GM19463 (cell line): ENCODE measurements around the gene ATP6V1G1.
A peak's percentile ranks its signal among the peaks of the same experiment; 100 is the strongest.
"Not testable (repeated sequence)": the region's sequence is repeated elsewhere in the genome, so short reads cannot be mapped to it uniquely, and the experiment has no call there.

ENCODE experiments used
- ATAC-seq: cut with Tn5 transposase; IDR thresholded peaks from one replicate; pipeline ENCODE4 v1.9.1; 2021; ENCODE audit warnings: mild to moderate bottlenecking, moderate library complexity; ENCODE audit not compliant: unreplicated experiment

ATP6V1G1 gene

DNA sequence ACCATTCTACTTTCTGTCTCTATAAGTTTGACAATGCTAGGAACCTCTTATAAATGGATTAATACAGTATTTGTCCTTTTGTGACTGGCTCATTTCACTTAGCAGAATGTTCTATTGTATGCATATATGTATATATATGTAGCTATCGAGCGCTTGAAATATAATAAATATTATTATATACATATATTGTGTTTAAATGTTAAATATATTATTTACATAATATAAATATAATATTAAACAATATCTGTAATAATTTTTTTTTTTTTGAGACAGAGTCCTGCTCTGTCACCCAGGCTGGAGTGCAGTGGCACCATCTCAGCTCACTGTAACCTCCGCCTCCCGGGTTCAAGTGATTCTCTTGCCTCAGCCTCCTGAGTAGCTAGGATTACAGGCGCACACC, 9.4 kb upstream of the ATP6V1G1 start:
- ATAC-seq = not testable (repeated sequence)

DNA sequence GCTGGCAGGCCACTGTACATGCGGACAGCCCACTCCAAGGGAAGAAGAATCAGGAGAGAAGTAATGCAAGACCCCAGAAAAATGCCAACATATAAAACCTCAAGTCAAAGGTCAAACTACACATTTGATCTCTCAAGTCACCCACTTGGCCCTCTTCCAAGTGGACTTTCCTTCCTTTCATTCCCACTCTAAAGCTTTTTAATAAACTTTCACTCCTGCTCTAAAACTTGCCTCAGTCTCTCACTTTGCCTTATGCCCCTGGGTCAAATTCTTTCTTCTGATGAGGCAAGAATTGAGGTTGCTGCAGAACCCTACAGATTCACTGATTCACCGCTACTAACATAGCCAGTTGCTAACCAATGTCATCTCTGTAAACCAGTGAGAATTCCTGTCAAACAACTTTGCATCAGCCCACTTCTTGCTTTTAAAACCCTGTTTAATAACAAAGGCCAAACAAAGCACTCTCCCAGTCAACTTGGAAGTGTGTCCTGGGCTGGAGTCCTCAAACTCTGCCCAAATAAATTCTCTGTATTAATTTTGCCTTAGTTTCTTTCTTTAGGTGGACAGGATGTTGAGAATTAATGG, 6.9 kb upstream of the ATP6V1G1 start:
- no peak for ATAC-seq

DNA sequence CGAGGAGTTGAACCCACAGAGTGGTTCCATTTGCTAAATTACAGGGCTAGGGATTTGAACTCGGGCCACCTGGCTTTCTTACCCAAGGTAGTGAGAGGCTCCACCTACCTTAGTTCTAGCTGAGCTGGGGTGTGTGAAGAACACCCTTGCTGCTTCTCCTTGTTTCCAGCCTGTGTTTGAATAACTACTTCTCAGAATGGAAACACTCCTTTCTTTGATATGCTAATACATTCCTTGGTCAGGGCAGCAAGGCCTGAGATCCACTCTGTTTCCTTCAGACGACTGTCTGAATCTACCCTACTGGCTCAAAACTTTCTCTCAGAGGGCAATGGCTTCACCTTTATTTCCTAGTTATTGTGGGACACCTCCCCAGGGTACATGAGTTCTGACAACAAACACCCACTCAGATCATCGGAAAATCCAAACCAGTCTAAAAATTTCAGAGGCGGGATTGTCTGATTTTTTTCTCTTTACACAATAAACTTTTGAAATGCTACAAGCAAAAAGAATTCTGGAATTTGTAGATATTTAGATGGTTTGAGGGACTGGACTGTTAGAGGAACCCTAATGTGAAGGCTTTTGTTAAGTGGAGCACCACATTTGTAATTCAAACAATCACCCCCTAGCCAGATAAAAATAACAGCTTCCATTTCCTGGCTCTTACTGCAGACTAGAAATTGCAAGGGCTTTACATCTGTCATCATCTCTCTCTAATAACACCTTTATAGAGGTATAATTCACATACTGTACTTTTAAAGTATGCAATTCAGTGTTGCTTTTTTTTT, 4.0 kb upstream of the ATP6V1G1 start:
- no peak for ATAC-seq

DNA sequence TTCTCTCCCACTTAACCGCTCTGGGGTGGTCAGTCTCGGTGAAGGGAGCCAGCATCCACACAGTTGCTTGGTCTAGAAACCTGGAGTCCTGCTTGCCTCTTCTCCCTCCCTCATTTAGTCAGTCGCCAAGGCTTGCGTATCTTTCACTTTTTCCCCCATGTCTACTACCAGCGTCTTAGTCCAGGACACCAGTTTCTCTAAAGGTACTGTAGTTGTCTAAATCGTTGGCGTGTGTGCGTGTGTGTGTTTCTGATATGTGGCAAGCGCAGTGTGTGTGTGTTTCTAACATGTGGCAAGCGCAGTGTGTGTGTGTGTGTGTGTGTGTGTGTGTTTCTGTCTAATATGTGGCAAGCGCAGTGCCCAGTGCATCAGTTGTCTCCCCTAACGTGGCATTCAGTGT, 641 bp downstream of the ATP6V1G1 start:
- ATAC-seq = no peak

DNA sequence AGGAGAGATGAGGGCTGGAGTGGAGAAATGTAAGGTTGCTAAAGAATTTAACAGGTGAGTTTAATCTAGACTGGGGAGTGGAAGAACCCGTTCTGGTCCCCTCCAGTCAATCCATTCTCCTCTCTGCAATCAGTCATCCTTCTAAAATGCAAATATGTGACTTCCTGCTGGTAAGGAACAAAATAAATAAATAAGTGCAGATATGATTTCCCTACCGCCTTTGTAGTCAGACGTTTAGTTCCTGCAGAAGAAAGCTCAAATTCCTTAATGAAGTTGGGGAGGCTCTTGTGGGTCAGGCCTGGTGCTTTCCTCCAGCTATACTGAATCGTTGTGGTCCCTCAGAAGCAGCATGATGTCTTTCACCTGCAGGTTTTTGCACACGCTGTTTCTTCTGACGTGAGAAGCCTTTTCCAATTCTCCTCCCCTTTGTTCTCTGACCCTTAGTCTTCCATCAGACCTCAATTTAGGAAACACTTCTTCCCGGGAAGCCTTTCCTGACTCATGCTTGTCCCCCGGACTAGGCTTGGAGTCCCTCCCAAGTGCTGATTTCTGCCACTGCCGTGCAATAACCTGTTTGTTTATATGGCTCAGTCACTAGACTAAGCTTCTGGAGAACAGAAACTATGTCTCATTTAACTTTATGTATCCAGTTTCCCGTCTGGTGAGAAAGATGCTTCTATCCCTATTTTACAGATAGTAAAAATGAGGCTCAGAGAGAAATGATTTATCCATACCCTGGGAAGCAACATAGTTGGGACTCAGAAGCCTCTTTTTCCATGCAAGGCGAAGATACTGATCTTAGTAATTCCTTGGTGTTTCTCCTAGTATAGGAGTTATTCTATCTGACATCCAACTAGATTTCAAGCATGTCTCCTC, 1.3 kb downstream of the ATP6V1G1 start:
- no peak for ATAC-seq

DNA sequence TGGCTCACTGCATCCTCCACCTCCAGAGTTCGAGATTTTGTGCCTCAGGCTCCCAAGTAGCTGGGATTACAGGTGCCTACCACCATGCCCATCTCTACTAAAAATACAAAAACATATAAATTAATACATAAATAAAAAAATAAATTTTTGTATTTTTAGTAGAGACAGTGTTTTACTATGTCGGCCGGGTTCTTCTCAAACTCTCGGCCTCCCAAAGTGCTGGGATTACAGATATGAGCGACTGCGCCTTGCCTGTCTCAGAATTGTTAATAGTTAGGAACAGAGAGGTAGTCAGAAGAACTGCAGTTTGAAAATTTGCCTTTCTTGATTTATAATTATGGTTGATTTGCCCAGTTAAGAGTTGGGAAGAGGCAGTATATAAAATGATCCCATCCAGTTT, 2.8 kb downstream of the ATP6V1G1 start:
- ATAC-seq = no peak

DNA sequence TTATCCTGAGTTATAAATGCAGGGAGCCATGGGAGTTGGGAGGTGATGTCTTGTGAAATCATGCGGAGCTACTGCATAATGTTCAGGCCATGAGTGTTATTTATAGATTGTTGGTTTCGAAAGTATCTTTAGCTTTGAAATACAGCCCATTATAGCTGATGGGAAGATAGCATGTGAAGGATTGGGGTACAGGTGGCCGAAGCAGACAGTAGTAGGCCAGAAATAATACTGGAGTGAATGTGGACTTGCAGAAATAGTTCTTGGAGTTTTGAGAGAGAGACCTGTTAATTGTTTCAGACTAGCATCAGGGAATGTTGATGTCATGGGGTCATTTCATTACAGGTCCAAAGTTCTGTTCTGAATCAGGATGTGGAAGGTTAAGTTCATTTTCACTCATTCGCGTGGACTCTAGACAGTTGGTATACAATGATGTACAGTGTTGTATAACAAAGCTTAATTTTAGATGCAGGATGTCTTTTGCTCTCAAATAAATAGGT, 3.8 kb downstream of the ATP6V1G1 start:
- ATAC-seq = no peak

DNA sequence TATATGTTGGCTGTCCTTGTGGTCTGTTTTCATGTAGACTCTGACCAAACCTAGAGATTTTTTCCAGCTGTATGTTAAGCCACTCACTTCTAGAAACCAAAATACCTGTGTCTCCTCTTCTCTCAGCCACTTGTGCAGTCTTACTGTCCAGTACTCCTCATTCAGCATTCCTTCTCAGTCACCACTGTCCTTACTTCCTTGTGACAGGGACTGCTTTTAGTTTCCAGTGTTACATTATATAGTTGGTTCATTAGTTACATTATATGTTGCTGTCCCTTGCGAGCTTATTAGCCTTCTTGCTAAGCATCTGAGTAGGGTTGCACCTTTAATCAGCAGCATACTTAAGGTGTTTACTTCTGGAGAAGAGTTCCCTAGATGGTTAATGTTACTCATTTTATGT, 4.3 kb downstream of the ATP6V1G1 start:
- no peak for ATAC-seq

DNA sequence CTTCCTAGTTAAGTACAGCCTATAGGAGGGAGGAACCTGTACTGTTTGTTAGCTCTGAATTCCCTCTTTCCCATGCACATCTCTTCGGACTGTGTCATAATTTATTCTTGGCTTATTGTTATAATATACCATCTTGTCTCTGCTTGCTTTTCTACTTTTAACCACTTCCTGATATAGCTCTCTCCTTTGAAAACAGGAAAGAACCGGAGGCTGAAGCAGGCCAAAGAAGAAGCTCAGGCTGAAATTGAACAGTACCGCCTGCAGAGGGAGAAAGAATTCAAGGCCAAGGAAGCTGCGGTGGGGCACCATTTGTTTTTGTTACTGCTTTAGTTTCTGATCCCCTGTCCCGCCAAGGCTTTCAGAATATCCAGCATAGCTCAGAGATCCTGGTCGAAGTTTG, 4.8 kb downstream of the ATP6V1G1 start:
- ATAC-seq = no peak

DNA sequence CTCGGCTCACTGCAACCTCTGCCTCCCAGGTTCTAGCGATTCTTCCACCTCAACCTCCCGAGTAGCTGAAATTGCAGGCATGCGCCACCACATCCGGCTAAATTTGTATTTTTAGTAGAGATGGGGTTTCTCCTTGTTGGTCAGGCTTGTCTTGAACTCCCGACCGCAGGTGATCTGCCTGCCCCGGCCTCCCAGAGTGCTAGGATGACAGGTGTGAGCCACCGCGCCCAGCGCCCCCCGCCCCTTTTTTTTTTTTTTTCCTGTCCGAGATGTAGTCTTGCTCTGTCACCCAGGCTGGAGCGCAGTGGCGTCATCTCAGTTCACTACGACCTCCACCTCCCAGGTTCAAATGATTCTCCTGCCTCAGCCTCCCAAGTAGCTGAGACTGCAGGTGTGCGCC, 6.6 kb downstream of the ATP6V1G1 start:
- no peak for ATAC-seq

DNA sequence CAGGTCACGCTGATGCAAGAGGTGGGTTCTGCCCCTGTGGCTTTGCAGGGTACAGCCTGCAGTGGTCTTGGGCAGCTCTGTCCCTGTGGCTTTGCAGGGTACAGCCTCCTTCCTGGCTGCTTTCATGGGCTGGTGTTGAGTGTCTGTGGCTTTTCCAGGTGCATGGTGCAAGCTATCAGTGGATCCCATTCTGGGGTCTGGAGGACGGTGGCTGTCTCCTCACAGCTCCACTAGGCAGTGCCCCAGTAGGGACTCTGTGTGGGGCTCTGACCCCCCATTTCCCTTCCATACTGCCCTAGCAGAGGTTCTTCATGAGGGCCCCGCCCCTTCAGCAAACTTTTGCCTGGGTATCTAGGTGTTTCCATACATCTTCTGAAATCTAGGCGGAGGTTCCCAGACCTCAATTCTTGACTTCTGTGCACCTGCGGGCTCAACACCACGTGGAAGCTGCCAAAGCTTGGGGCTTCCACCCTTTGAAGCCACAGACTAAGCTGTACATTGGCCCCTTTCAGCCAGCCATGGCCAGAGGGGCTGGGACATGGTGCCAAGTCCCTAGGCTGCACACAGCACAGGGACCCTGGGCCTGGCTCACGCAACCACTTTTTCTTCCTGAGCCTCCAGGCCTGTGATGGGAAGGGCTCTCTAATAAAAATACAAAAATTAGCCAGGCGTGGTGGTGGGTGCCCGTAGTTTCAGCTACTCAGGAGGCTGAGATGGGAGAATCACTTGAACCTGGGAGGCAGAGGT, 13.1 kb downstream of the ATP6V1G1 start:
- ATAC-seq = not testable (repeated sequence)

DNA sequence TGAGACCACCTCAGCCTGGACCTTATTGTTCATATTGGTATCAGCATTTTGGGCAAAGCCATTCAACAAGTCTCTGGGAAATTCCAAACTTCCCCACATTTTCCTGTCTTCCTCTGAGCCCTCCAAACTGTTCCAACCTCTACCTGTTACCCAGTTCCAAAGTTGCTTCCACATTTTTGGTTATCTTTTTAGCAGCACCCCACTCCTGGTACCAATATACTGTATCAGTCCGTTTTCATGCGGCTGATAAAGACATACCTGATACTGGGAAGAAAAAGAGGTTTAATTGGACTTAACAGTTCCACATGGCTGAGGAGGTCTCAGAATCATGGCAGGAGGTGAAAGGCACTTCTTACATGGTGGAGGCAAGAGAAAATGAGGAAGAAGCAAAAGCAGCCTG, 14.2 kb downstream of the ATP6V1G1 start:
- ATAC-seq = not testable (repeated sequence)

DNA sequence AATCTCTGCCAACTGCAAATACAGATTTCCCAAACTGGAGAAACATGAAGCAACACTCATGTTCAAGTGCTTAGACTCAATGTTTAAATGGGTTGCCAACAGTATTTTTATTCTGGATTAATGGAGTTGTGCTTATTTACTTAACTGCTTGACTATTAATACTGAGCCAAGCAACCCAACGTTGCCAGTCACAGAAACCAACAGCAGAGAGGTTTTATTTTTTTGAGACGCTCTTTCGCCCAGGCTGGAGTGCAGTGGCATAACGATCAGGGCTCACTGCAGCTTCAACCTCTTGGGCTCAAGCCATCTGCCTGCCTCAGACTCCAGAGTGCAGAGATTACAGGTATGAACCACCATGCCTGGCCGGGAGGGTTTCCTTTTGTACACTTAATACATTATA, 15.1 kb downstream of the ATP6V1G1 start:
- no peak for ATAC-seq

DNA sequence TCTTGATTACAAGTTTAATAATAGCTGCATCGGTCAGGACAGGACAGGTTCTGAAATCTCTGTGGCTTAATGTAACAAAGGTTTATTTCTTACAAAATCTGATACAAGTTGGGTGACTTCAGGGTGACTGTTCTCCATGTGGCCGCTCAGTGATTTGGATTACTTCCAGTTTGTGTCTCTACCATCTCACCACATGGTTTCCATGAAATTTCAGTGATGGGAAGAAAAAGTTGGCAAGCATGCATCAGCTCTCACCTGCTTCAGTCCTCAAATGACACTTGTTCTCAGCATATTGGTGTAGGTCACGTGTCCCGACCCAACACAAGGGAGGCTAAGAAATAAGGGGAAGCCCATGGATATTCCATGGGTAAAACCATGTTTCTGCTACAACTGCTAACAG, 15.7 kb downstream of the ATP6V1G1 start:
- ATAC-seq = no peak

DNA sequence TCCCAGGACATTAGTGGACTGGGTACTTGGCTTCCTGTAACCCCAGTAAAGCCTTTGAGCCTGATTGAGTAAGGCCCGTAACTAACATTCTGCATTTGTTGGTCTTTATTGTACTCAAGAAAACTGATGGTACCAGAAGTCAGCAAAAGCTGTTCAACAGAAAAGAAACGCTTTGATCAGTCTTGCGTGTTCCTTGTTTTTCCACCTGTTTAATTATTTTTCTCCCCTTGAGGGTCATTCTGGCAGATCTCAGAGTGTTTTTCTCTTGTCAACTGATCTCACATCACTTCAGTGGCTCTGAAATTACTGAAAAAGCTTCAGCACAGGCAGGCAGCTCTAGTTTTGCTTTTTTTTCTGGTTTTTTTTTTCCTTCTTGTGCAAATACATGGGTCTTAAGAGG, 17.4 kb downstream of the ATP6V1G1 start:
- no peak for ATAC-seq

DNA sequence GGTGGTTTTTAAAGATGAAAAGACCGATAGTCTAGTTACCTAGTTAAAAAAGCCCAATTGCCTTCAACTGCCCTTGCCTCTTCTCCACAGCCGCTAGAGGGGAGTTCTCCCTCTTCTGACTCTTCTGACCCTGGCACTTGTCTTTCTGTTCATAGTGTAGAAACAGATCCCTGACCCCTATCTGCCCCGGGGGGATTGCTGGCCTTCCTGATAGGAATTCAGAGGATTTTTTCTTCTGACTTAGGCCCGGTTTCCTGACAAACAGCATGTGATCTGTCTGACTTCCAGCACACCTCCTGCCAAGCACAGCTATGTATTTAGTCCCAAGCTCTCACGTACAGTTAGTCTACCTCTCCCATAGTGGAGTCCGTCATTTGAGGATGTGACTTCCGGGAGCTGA, 18.5 kb downstream of the ATP6V1G1 start:
- ATAC-seq = no peak

DNA sequence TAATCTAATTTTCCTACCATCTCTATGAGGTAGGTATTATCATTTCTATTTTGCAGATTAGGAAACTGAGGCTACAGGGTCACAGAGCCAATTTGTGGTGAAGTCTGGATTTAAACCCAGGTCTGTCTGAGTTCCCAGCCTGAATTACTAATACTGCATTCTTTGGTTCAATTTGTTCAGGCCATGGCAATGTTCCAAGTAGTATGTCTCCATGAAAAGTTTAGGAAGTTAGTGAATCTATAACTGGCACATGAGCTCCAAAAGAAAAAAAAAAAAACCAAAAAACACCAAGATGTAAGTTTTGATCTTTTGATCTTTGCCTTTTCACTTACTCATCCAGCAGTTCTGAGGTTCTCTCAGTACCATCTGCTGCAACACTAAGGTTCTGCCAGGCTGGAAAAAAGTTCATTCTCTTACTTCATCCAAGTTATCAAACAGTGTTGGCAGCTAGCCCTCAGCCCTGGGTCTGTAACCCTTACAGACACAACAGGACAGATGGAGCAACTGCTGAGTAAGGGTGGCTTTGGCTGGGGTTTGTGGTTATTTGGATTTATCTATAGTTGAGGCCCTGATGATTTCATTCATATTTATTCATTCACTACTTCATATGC, 19.1 kb downstream of the ATP6V1G1 start:
- ATAC-seq = no peak

DNA sequence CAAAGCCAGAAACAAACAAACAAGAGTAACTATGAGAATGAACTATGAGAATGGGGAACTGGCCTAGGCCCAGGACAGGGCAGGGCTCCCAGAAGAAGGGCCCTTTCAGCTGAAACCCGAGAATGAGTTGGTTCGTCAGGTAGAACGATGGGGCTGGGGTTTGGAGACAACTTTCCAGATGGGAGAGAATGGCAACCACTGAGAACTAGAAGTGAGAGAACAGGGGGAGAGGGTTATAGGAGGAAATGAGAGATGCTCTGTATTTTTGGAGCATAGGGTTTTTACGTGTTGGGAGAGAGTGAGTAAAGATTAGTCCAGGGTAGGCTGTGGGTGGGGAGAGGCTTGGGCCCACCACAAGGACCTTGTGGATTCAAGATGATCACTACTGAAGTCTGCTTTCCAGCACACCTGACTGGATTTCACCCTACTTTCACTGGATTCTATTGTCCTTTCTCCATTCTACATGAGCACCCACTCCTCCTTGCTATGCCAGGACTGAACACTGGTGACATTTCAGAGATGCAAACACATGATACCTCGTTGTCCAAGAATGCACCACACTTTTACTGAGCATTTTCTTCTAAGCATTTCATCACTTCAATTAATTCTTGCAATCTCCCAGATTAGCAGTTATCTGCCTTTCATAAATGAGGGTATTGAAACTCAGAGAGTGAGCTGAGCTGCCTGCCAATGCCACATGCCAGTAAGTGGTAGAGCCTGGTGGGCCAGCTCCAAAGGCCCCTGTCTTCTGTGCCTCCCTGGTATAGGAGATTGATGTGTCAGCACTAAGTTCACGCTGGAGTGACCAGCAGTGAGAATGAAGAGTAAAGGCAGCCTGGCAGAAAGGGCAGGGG, 20.3 kb downstream of the ATP6V1G1 start:
- ATAC-seq = peak; percentile 28

DNA sequence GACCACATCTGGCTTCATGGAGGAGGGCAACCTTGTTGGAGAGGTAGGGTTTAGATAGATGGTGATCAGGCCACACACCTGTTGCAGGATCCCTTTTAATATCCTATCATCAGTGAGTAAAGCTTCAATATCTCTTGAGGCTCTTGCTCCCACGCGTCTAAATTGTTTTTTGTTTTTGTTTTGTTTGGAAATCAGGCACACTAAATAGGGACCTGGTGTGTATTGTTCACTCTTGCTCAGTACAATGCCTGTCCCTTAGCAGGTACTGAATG, 20.9 kb downstream of the ATP6V1G1 start:
- ATAC-seq = no peak
